SK-MEL-5 (cell line): ENCODE data around the gene BCL2L12. TPM values are rescaled to one million over a fixed set of nuclear protein-coding genes. Genes with fewer than 3 reads are reported as not detected.

Source experiments
- DNase-seq: peaks from one replicate; pipeline ENCODE4 v3.0.0-alpha.2; 2016; ENCODE audit warnings: low read depth, low spot score
- in situ Hi-C: cut with HindIII; loops from 2 replicates; pipeline ENCODE4 v1.10.0; 2016; ENCODE audit warnings: low sequenced_read_pairs, high pct_unique_total_duplicates, low pct_unique_long_range_greater_than_20kb
- total RNA-seq: library from RNA; depleted of rRNA; stranded (reverse); fragments of >200 nt; shearing (Covaris generic); gene quantifications from 2 replicates; pipeline ENCODE4 v1.2.3, GENCODE V29; 2014

Gene BCL2L12
- total RNA-seq, 1 experiment from 2014 or later = 3.1 TPM

- no peak for DNase-seq
- in situ Hi-C loops = no loop called here
Measured at GRCh38 chr19:49657493-49658138, 8.1 kb upstream of the BCL2L12 start.

- no peak for DNase-seq
- in situ Hi-C loops = no loop called here
Measured at GRCh38 chr19:49658139-49658517, 7.6 kb upstream of the BCL2L12 start.

- in situ Hi-C loops = no loop called here
- no peak for DNase-seq
Measured at GRCh38 chr19:49658566-49659442, 6.9 kb upstream of the BCL2L12 start.

- in situ Hi-C loops = no loop called here
- DNase-seq = no peak
Measured at GRCh38 chr19:49660338-49660961, 5.3 kb upstream of the BCL2L12 start.

GRCh38 chr19:49662011-49662410 is 3.7 kb upstream of the BCL2L12 start:
- in situ Hi-C loops = no loop called here
- DNase-seq = no peak

GRCh38 chr19:49663224-49663623 is 2.5 kb upstream of the BCL2L12 start:
- in situ Hi-C loops = no loop called here
- DNase-seq = no peak

- in situ Hi-C loops = no loop called here
- peak; percentile 65 for DNase-seq
Measured at GRCh38 chr19:49664171-49665035, 1.3 kb upstream of the BCL2L12 start.

- in situ Hi-C loops = no loop called here
- no peak for DNase-seq
Measured at GRCh38 chr19:49665036-49665350, 740 bp upstream of the BCL2L12 start.

GRCh38 chr19:49666120-49666444 is 349 bp downstream of the BCL2L12 start:
- in situ Hi-C loops = no loop called here
- no peak for DNase-seq

- in situ Hi-C loops = no loop called here
- no peak for DNase-seq
Measured at GRCh38 chr19:49667473-49667872, 1.7 kb downstream of the BCL2L12 start.

- no peak for DNase-seq
- in situ Hi-C loops = no loop called here
Measured at GRCh38 chr19:49669516-49669915, 3.8 kb downstream of the BCL2L12 start.

- in situ Hi-C loops = no loop called here
- DNase-seq = peak; percentile 73
Measured at GRCh38 chr19:49672131-49672919, 6.6 kb downstream of the BCL2L12 start.

GRCh38 chr19:49676136-49676783 is 10.5 kb downstream of the BCL2L12 start:
- in situ Hi-C loops = no loop called here
- peak; percentile 84 for DNase-seq

GRCh38 chr19:49676784-49677230 is 11.1 kb downstream of the BCL2L12 start:
- in situ Hi-C loops = no loop called here
- peak; percentile 99 for DNase-seq

- in situ Hi-C loops = no loop called here
- DNase-seq = peak; percentile 51
Measured at GRCh38 chr19:49677231-49677900, 11.6 kb downstream of the BCL2L12 start, which contains the start of gene PRMT1. PRMT1 (plus strand) TSS chr19:49677271; CDS start chr19:49677281, 10 bp downstream.
